Measurements from ENCODE around the gene VPS39.

The VPS39 gene

DNA sequence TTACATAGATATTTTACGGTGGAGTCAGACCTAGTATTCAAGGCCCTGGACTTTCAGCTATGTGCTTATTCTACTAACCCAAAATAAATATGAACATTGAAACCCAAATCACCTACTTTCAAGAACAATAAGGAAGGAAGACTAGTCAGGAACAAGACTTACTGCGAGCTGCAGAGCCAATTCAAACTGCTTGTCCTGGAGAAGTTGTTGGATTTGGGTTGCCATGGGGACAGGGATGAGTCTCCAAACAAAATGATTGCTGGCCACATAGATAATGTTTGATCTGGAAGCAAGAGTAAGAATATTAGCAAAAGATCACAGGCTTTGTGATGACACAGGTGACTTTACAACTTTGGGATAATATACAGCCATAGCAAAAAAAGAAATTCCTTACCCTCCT, 30.0 kb downstream of the VPS39 start:
- H3K4me2 ChIP-seq (ENCODE audit: low read depth, low read length, poor library complexity, severe bottlenecking), result no peak overlapping the region
- H3K4me3 ChIP-seq (ENCODE audit: insufficient read depth, low read length, poor library complexity, severe bottlenecking), result no peak overlapping the region
- H3K36me3 ChIP-seq (ENCODE audit: low read length), result peaks cover 16% of the 10 kb centered on the region; the same call in 1 of the 2 replicates
- H4K20me1 ChIP-seq (ENCODE audit: low read depth, low read length), result no peaks in the 10 kb centered on the region
- H3K27me3 ChIP-seq (ENCODE audit: low read length), result no peaks in the 10 kb centered on the region
- no peaks in the 10 kb centered on the region for H3K79me2 ChIP-seq (ENCODE audit: insufficient read depth, low read length)
- H3K9me2 ChIP-seq (replicated peaks; ENCODE audit: insufficient read depth, low read length), result no peaks in the 10 kb centered on the region
- TF ChIP-seq, protein P1, sequence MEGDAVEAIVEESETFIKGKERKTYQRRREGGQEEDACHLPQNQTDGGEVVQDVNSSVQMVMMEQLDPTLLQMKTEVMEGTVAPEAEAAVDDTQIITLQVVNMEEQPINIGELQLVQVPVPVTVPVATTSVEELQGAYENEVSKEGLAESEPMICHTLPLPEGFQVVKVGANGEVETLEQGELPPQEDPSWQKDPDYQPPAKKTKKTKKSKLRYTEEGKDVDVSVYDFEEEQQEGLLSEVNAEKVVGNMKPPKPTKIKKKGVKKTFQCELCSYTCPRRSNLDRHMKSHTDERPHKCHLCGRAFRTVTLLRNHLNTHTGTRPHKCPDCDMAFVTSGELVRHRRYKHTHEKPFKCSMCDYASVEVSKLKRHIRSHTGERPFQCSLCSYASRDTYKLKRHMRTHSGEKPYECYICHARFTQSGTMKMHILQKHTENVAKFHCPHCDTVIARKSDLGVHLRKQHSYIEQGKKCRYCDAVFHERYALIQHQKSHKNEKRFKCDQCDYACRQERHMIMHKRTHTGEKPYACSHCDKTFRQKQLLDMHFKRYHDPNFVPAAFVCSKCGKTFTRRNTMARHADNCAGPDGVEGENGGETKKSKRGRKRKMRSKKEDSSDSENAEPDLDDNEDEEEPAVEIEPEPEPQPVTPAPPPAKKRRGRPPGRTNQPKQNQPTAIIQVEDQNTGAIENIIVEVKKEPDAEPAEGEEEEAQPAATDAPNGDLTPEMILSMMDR (IDR thresholded peaks at IDR 0.05; ENCODE audit: insufficient read depth, low read length, poor library complexity, severe bottlenecking), result no peak
- H3F3A ChIP-seq (ENCODE audit: insufficient read depth), result no peaks in the 10 kb centered on the region
- H3K27ac ChIP-seq (ENCODE audit: low read depth, low read length), result no peak overlapping the region
- H3K9me3 ChIP-seq (ENCODE audit: insufficient read depth, low read length), result no peaks in the 10 kb centered on the region
- H3K9ac ChIP-seq (ENCODE audit: low read length), result no peak overlapping the region
- no peak overlapping the region for H2AFZ ChIP-seq (ENCODE audit: low read depth, low read length, severe bottlenecking)

DNA sequence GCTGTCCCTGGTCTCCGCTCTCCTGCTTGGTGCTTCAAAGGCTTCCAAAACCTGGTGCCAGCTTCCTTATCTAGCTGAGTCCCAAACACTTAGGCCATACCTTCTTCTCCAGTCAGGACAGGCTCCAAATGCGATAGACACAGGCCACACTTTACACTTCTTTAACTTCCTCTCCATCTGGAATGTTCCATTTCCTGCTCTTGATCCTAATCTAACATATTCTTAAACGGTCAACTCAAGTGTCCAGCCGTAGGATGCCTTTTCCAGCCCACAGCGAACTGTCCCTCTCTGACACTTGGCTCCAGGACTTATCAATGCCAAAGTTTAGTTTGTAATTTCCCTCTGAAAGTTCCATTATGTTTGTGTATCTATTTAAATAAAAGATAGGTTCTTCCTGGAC, 32.4 kb downstream of the VPS39 start:
- H3K4me3 ChIP-seq (ENCODE audit: insufficient read depth, low read length, poor library complexity, severe bottlenecking), result no peak overlapping the region
- H3K9me2 ChIP-seq (replicated peaks; ENCODE audit: insufficient read depth, low read length), result no peaks in the 10 kb centered on the region
- no peak overlapping the region for H3K4me2 ChIP-seq (ENCODE audit: low read depth, low read length, poor library complexity, severe bottlenecking)
- no peak overlapping the region for H2AFZ ChIP-seq (ENCODE audit: low read depth, low read length, severe bottlenecking)
- H3K36me3 ChIP-seq (ENCODE audit: low read length), result peaks cover 13% of the 10 kb centered on the region; the same call in 1 of the 2 replicates
- no peaks in the 10 kb centered on the region for H4K20me1 ChIP-seq (ENCODE audit: low read depth, low read length)
- no peaks in the 10 kb centered on the region for H3K27me3 ChIP-seq (ENCODE audit: low read length)
- TF ChIP-seq, protein P1 (IDR thresholded peaks at IDR 0.05; ENCODE audit: insufficient read depth, low read length, poor library complexity, severe bottlenecking), result no peak
- no peak for TF ChIP-seq EZH2phosphoT487 (conservative IDR thresholded peaks at IDR 0.05; ENCODE audit: low read length)
- H3K9ac ChIP-seq (ENCODE audit: low read length), result no peak overlapping the region
- H3K79me2 ChIP-seq (ENCODE audit: insufficient read depth, low read length), result no peaks in the 10 kb centered on the region
- H3K9me3 ChIP-seq (ENCODE audit: insufficient read depth, low read length), result no peaks in the 10 kb centered on the region
- H3K27ac ChIP-seq (ENCODE audit: low read depth, low read length), result no peak overlapping the region
- no peaks in the 10 kb centered on the region for H3F3A ChIP-seq (ENCODE audit: insufficient read depth)

DNA sequence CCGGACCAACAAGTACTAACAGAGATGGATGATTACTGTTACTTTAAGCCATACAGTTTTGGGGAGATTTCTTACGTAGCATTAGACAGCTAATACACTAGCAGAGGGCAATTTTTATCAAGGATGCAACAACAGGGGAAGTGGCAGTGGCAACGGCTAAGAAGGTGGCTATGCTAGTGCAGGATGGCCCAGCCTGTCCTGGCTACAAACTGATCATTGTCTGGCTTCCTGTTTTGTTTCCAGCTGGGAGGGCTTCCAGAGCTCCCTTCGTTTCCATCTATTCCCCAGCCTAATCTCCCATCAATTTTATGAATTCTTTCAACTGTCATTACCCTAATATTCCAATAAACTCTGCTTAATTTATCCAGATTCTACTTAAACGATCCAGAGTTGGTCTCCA, 35.6 kb downstream of the VPS39 start:
- H3K9me2 ChIP-seq (replicated peaks; ENCODE audit: insufficient read depth, low read length), result no peaks in the 10 kb centered on the region
- H3K27ac ChIP-seq (ENCODE audit: low read depth, low read length), result no peak overlapping the region
- no peak for TF ChIP-seq EZH2phosphoT487 (conservative IDR thresholded peaks at IDR 0.05; ENCODE audit: low read length)
- TF ChIP-seq, protein P1 (IDR thresholded peaks at IDR 0.05; ENCODE audit: insufficient read depth, low read length, poor library complexity, severe bottlenecking), result no peak
- peaks cover 18% of the 10 kb centered on the region; the same call in 1 of the 2 replicates for H3K36me3 ChIP-seq (ENCODE audit: low read length)
- H3K27me3 ChIP-seq (ENCODE audit: low read length), result no peaks in the 10 kb centered on the region
- no peaks in the 10 kb centered on the region for H3K9me3 ChIP-seq (ENCODE audit: insufficient read depth, low read length)
- no peaks in the 10 kb centered on the region for H3K79me2 ChIP-seq (ENCODE audit: insufficient read depth, low read length)
- no peaks in the 10 kb centered on the region for H4K20me1 ChIP-seq (ENCODE audit: low read depth, low read length)
- no peak overlapping the region for H3K9ac ChIP-seq (ENCODE audit: low read length)
- no peak overlapping the region for H3K4me2 ChIP-seq (ENCODE audit: low read depth, low read length, poor library complexity, severe bottlenecking)
- no peak overlapping the region for H2AFZ ChIP-seq (ENCODE audit: low read depth, low read length, severe bottlenecking)
- H3F3A ChIP-seq (ENCODE audit: insufficient read depth), result no peaks in the 10 kb centered on the region
- no peak overlapping the region for H3K4me3 ChIP-seq (ENCODE audit: insufficient read depth, low read length, poor library complexity, severe bottlenecking)

Measured in SU-DHL-6 (cell line).